HepG2 (cell line): ENCODE results near the gene NINL. TPM values are rescaled to one million over a fixed set of nuclear protein-coding genes. Genes with fewer than 3 reads are reported as not detected.

Experiments used
- ATAC-seq: fragments of 200-7000 bp; cut with Tn5 transposase; 3 replicates; pipeline ENCODE4 v1.9.1; 2020; ENCODE audit warnings: mild to moderate bottlenecking, moderate library complexity
- BruUV-seq: library from RNA; stranded (reverse); fragments of 400-500 nt; replicated peaks from 2 replicates; lab custom pipeline; 2021; lab: Mats Ljungman, UMichigan
- CTCF ChIA-PET: fragments of 300-600 bp; formaldehyde crosslinking; extraction: SDS; loops from one replicate; lab custom pipeline; 2021; ENCODE audit warnings: low total read pairs, inconsistent platforms, low intra/inter-chr PET ratio; lab: Yijun Ruan, JAX
- POLR2A ChIA-PET: fragments of 350-600 bp; sonication (Branson Sonifier 250); formaldehyde crosslinking; loops from one replicate; lab custom pipeline; 2020; ENCODE audit warnings: antibody characterized with exemption, inconsistent platforms; lab: Yijun Ruan, JAX
- DNase-seq: peaks from one replicate; pipeline ENCODE4 v3.0.0-alpha.2; 2015; ENCODE audit warnings: low spot score
- FAIRE-seq: peaks from 3 replicates; lab custom pipeline; 2011; peaks lifted over from hg19 to GRCh38; lab: Jason Lieb, UNC
- H2AFZ ChIP-seq: one replicate; pipeline ENCODE4 v1.6.1; 2011; ENCODE audit warnings: low read length, inconsistent platforms
- H3K27ac ChIP-seq: fragments of 300-600 bp; 3 replicates; pipeline ENCODE4 v1.8.0; 2011; ENCODE audit warnings: mixed run types, mild to moderate bottlenecking, mixed read lengths, low read length, inconsistent platforms; ENCODE audit not compliant: insufficient read depth; ENCODE audit errors: extremely low read length
- H3K27me3 ChIP-seq, 2 experiments: fragments of 200-600 bp in 1 of 2; 2 replicates in 1 of 2; 3 replicates in 1 of 2; pipeline versions ENCODE4 v1.6.0 to v1.8.0; 2011; ENCODE audit warnings: low read length in 2 of 2, mild to moderate bottlenecking in 2 of 2, moderate library complexity in 2 of 2, inconsistent platforms in 1 of 2; ENCODE audit not compliant: insufficient read depth in 2 of 2, control insufficient read depth in 1 of 2
- H3K36me3 ChIP-seq, 2 experiments: fragments of 200-600 bp in 1 of 2; replicated peaks in 1 of 2; 2 replicates in 1 of 2; 3 replicates in 1 of 2; pipeline versions ENCODE4 v1.5.1 to v1.8.0; 2011; ENCODE audit warnings: low read length in 2 of 2, inconsistent platforms in 1 of 2; ENCODE audit not compliant: insufficient read depth in 2 of 2, control insufficient read depth in 1 of 2
- H3K4me1 ChIP-seq: 2 replicates; pipeline ENCODE4 v1.5.1; 2012; ENCODE audit warnings: low read length, inconsistent platforms; ENCODE audit not compliant: insufficient read depth
- H3K4me2 ChIP-seq: 2 replicates; pipeline ENCODE4 v1.6.0; 2011; ENCODE audit warnings: low read depth, low read length, inconsistent platforms
- H3K4me3 ChIP-seq, 3 experiments: fragments of 200-600 bp in 1 of 3; sonication (generic), shearing (Covaris generic) in 1 of 3; replicated peaks in 1 of 3; 2 replicates each; pipeline ENCODE4 v1.5.1; 2011 to 2016; ENCODE audit warnings: low read length in 3 of 3, inconsistent platforms in 2 of 3, low read depth in 2 of 3, mild to moderate bottlenecking in 2 of 3, control low read depth in 1 of 3, mixed read lengths in 1 of 3; ENCODE audit not compliant: insufficient read depth in 1 of 3
- H3K79me2 ChIP-seq: one replicate; pipeline ENCODE4 v1.6.1; 2011; ENCODE audit warnings: low read length, inconsistent platforms; ENCODE audit not compliant: insufficient read depth
- H3K9ac ChIP-seq: 2 replicates; pipeline ENCODE4 v1.6.0; 2011; ENCODE audit warnings: mild to moderate bottlenecking, low read depth, low read length, inconsistent platforms; ENCODE audit not compliant: insufficient read depth
- H3K9me3 ChIP-seq: 2 replicates; pipeline ENCODE4 v1.5.1; 2012; ENCODE audit warnings: mild to moderate bottlenecking, low read length
- H4K20me1 ChIP-seq: 2 replicates; pipeline ENCODE4 v1.6.0; 2011; ENCODE audit warnings: inconsistent platforms, mild to moderate bottlenecking, low read length, moderate library complexity; ENCODE audit not compliant: insufficient read depth
- HMGXB4 ChIP-seq, 2 experiments: sonication (generic) in 1 of 2; formaldehyde crosslinking in 1 of 2; IDR thresholded peaks; 2 replicates each; pipeline versions ENCODE4 v1.4.0 to v1.6.1; 2018 to 2020; ENCODE audit warnings: missing genetic modification reagents in 2 of 2, borderline replicate concordance in 1 of 2, low read depth in 1 of 2, mild to moderate bottlenecking in 1 of 2, missing biosample characterization in 1 of 2
- IRF2 ChIP-seq: IDR thresholded peaks from 2 replicates; pipeline ENCODE4 v1.6.1; 2018; ENCODE audit warnings: missing genetic modification reagents, missing compliant biosample characterization
- LBX2 ChIP-seq: sonication (generic); formaldehyde crosslinking; IDR thresholded peaks from 2 replicates; pipeline ENCODE4 v1.5.0; 2020; ENCODE audit warnings: missing genetic modification reagents, mild to moderate bottlenecking, borderline replicate concordance
- POLR2G ChIP-seq: fragments of 200-400 bp; formaldehyde crosslinking; IDR thresholded peaks from 2 replicates; pipeline ENCODE4 v1.6.1; 2018; ENCODE audit warnings: mild to moderate bottlenecking, low read depth, low read length, moderate library complexity
- RXRA ChIP-seq: sonication (generic); formaldehyde crosslinking; IDR thresholded peaks from 2 replicates; pipeline ENCODE4 v1.5.1; 2020; ENCODE audit warnings: missing genetic modification reagents
- ZNF431 ChIP-seq: sonication (generic); formaldehyde crosslinking; IDR thresholded peaks from 2 replicates; pipeline ENCODE4 v1.9.0; 2022; ENCODE audit warnings: missing genetic modification reagents, low read depth, mild to moderate bottlenecking, borderline replicate concordance
- ZNF768 ChIP-seq: sonication (generic); formaldehyde crosslinking; IDR thresholded peaks from 2 replicates; pipeline ENCODE4 v1.4.0; 2020; ENCODE audit warnings: missing genetic modification reagents
- WGBS: methylation state at CpG from one replicate; pipeline ENCODE4 v1.1.6; 2017; ENCODE audit warnings: low lambda C conversion rate; 5-methylcytosine and 5-hydroxymethylcytosine counted together
- in situ Hi-C: cut with HindIII; loops from 2 replicates; pipeline ENCODE4 v1.10.0; 2017; ENCODE audit warnings: low pct_unique_long_range_greater_than_20kb; ENCODE audit not compliant: extremely low pct_ligation_motif_present
- intact Hi-C: fragments of 100-400 bp; cut with micrococcal nuclease; formaldehyde crosslinking; loops from one replicate; pipeline ENCODE4 v1.10.0; 2022; ENCODE audit not compliant: unreplicated experiment
- polyA plus RNA-seq, 8 experiments: library from polyadenylated mRNA; depleted of rRNA in 3 of 8; stranded (reverse) in 7 of 8; unstranded in 1 of 8; fragments of >200 nt; fragmentation: Illumina TruSeq in 4 of 8; extraction: Trizol in 4 of 8; gene quantifications; 2 replicates each; pipeline versions ENCODE4 v1.2.1 to v1.2.3, GENCODE V29; 2011 to 2016; ENCODE audit warnings: low read depth in 4 of 8, missing spikeins in 1 of 8, mixed read lengths in 1 of 8; ENCODE audit not compliant: insufficient read depth in 1 of 8
- total RNA-seq, 5 experiments: library from RNA; depleted of rRNA; stranded (reverse); fragments of >200 nt; fragmentation: Illumina TruSeq; extraction: Trizol; gene quantifications; 2 replicates each; pipeline ENCODE4 v1.2.3, GENCODE V29; 2016; ENCODE audit warnings: low read depth in 1 of 5

Gene NINL
- total and polyA plus RNA-seq, 2 of the 13 experiments (the other 11 are each of a cell fraction or from before 2014, with no cell fraction given) = 32.3 to 34.3 TPM

- TF ChIP-seq ZNF768 (CRISPR knock-in tag) = peak; percentile 12; the same call in 1 of the 2 replicates
- no peak for TF ChIP-seq HMGXB4 (CRISPR knock-in tag; IDR thresholded peaks at IDR 0.05; ENCODE audit: borderline replicate concordance in 1 of 2, low read depth in 1 of 2)
- no peak for TF ChIP-seq IRF2 (CRISPR knock-in tag)
- no peak for TF ChIP-seq LBX2
Measured at GRCh38 chr20:25460566-25461280, 124.6 kb downstream of the NINL start (continued).

- H3K79me2 ChIP-seq = no peaks in the 10 kb centered on the region
- H3K27ac ChIP-seq = no peak overlapping the region
- H3K4me1 ChIP-seq = no peaks in the 10 kb centered on the region
- ATAC-seq (peak; percentile 8), FAIRE-seq (no peak), DNase-seq (no peak)
- 0 out of 2 replicates have a peak, but pooled peaks have one; percentile 8 for TF ChIP-seq RXRA (CRISPR knock-in tag)
- TF ChIP-seq ZNF431 (CRISPR knock-in tag) = no peak
- TF ChIP-seq POLR2G = no peak
- no peak overlapping the region for H2AFZ ChIP-seq
- intact Hi-C loops = loop anchor here (1.0 kb wide), 1 partner anchor 45 kb away; no protein-coding TSS in a partner anchor
- no peak overlapping the region for H3K9ac ChIP-seq
- peaks cover 41 to 65% of the 10 kb centered on the region in 2 experiments for H3K36me3 ChIP-seq
- CTCF ChIA-PET = no interaction called here
- BruUV-seq = no TSS peak
- H3K9me3 ChIP-seq = no peaks in the 10 kb centered on the region
- POLR2A ChIA-PET = no interaction called here
- H3K27me3 ChIP-seq = no peaks in the 10 kb centered on the region
- H3K4me3 ChIP-seq = no peak overlapping the region
- whole genome bisulfite sequencing = 92% methylated on average over 11 of the region's 12 CpGs
- in situ Hi-C loops = no loop called here
- H4K20me1 ChIP-seq = no peaks in the 10 kb centered on the region
- H3K4me2 ChIP-seq = no peak overlapping the region
Measured at GRCh38 chr20:25459916-25460535, 125.3 kb downstream of the NINL start.
